ENCODE results near the gene GRIN2A. TPM values are rescaled to one million over a fixed set of nuclear protein-coding genes. Genes with fewer than 3 reads are reported as not detected.

GRIN2A gene
- total RNA-seq, 1 donor from 2014 or later: not detected

DNA sequence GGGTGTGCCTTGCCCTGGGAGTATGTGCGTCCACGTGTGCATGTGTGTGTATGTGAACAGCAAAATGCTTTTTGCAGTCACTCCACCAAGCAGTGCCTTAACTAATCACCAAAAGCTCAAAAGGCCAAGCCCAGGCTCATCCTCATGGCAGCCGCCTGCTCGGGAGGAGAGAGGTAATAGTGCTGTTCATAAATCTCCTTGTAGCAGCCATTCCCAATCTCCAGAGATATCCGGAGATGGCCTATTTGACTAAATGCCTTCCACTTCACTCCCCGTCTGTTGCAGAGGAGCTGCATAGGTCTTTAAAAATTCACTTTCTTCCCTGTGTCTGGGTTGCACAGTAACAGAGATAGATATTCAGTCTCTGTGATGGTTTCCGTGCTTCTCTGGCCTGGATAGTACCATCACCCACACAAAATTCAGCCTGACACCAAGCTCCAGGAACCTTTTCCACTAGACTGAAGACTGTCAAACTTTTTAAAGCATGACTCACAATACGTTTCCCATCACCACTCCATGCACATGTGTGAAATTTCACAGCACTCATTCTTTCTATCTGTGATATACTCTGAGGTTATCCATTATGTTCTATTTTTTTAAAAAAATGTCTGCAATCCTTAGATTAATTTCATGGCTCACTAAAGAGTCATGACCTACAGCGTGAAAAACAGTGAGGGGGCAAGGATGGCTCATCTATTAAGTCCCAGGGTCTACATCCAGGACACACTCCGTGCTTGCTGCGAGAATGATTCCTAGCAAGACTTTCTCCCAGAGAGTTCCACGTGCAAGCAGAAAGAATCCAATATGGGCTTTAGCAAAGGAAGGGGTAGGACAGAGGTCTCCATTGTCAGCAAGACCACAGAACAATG is 357.8 kb downstream of the GRIN2A start:
- intact Hi-C loops (cut with micrococcal nuclease): no loop called here

- intact Hi-C loops (cut with micrococcal nuclease): no loop called here
Observed at GRCh38 chr16:9823510-9823909, 358.7 kb downstream of the GRIN2A start.

DNA sequence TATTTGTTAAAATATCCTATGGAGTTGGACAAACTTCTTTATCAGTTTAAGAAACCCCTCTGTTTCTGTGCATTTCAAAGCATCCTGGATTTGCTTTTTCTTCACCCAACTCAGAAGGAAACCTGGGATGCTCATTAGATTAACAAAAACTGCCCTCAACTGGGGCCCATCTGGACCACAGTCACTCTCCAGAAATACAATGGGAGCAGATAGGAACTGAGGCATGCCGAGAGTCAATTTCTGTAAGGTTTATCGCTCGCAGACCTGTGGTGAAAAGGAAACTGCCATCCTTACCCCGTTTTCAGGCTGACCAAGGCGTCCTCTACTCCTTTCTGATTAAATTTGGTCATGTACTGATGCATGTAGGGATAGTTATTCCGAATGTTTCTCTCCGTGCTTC is 360.3 kb downstream of the GRIN2A start:
- intact Hi-C loops (cut with micrococcal nuclease): no loop called here

- intact Hi-C loops (cut with micrococcal nuclease): no loop called here
Observed at GRCh38 chr16:9821331-9821730, 360.9 kb downstream of the GRIN2A start.

- intact Hi-C loops (cut with micrococcal nuclease): no loop called here
Observed at GRCh38 chr16:9820476-9821246, 361.6 kb downstream of the GRIN2A start.

DNA sequence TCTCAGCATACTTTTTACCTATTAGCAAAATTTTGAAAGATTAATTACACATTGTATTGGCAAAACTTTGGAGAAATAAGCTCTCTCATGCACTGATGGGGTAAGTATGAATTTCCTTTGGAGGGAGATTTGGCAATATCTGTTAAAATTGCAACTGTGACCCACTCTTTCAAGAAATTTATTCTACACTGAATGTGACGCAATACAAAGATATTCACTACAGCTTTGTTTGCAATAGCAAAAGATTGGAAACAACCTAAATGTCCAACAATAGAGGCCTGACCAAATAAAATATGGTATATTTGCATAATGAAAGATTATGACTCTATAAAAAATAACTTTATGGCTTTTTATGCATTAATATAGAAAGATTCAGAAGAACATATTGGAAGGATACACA is 363.5 kb downstream of the GRIN2A start:
- intact Hi-C loops (cut with micrococcal nuclease): no loop called here

DNA sequence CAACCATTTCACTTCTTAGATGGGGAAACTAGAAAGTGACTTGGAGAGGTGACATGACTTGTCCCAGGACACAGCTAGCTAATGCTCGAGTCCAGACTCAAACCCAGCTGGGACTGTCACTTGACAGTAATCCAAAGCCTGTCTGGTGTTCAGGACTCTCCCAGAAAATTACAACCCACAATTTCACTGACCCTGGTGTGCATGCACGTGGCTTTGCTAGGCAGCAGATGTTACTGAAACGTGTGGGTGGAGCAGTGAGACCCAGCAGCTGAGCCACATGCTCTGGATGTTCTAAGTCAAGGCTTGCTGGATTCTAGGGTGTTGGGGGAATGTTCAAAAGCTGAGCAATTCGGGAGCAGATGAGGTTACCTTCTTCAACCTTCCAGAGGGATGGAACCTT is 364.6 kb downstream of the GRIN2A start:
- intact Hi-C loops (cut with micrococcal nuclease): no loop called here

DNA sequence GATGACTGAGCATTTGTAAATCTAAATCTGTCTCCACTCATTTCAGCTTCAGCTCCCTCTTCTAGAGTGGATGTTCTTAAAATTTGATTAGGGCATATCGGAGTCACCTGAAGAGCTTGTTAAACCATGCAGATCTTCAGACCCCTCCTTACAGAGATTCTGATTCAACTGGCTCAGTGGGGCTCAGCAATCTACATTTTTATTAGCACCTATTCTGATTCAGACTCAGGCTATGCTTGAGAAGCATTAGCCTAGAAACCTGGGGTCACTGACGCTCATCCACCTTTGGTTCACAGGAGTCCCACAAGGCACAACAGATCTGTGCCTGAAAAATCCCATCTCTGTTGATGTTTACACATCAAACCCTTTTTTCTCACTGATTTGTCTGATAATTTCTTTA is 365.6 kb downstream of the GRIN2A start:
- intact Hi-C loops (cut with micrococcal nuclease): no loop called here

- intact Hi-C loops (cut with micrococcal nuclease): no loop called here
Observed at GRCh38 chr16:9813665-9814064, 368.6 kb downstream of the GRIN2A start.

GRCh38 chr16:9808210-9808609 is 374.0 kb downstream of the GRIN2A start:
- intact Hi-C loops (cut with micrococcal nuclease): no loop called here

DNA sequence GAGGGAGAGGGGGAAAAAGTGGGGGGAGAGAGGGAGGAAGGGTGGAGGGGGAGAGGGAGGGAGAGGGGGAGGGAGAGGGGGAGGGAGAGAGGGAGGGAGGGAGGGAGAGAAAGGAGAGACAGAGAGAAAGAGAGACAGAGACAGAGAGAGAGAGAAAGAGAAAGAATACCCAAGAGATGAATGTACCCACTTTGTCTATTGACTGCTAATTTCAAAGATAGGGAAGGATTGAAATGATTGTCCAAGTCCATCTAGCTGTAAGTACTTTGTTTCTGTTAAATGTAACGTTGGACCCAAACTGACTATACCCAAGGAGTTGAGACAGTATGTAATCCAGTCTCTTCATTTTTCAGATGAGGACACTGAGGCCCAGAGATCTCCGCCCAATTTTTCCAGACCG is 374.9 kb downstream of the GRIN2A start:
- intact Hi-C loops (cut with micrococcal nuclease): no loop called here

DNA sequence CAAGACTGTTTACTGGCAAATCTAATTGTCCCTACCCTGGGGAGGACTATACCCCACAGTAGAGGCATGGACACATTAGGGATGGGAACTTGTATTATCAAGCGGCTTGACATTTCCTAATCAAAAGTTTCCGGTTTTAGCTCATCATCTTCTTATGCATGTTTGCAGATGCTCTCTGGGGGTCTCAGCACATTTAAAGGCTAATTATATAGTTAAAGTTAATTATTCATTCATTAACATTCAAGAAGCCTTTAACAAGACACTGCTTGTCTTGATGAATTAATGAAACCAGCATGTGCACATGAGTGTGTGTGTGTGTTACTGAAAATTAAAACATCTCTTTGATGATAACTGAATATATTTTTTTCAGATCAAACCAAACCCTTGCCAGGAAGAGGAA is 377.1 kb downstream of the GRIN2A start:
- intact Hi-C loops (cut with micrococcal nuclease): no loop called here

DNA sequence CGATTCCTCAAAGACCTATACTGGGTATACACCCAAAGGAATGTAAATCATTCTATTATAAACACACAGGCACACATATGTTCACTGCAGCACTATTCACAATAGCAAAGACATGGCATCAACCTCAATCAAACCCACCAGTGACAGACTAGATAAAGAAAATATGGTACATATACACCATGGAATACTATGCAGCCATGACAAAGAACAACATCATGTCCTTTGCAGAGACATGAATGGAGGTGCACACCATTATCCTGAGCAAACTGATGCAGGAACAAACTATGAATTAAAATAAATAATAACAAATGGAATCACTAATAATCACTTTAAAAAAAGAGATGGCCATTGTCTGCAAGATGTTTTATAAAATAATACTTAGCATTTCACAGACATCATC is 380.1 kb downstream of the GRIN2A start:
- intact Hi-C loops (cut with micrococcal nuclease): no loop called here

- intact Hi-C loops (cut with micrococcal nuclease): no loop called here
Observed at GRCh38 chr16:9801651-9802050, 380.6 kb downstream of the GRIN2A start.

- intact Hi-C loops (cut with micrococcal nuclease): no loop called here
Observed at GRCh38 chr16:9800186-9800738, 382.0 kb downstream of the GRIN2A start.

DNA sequence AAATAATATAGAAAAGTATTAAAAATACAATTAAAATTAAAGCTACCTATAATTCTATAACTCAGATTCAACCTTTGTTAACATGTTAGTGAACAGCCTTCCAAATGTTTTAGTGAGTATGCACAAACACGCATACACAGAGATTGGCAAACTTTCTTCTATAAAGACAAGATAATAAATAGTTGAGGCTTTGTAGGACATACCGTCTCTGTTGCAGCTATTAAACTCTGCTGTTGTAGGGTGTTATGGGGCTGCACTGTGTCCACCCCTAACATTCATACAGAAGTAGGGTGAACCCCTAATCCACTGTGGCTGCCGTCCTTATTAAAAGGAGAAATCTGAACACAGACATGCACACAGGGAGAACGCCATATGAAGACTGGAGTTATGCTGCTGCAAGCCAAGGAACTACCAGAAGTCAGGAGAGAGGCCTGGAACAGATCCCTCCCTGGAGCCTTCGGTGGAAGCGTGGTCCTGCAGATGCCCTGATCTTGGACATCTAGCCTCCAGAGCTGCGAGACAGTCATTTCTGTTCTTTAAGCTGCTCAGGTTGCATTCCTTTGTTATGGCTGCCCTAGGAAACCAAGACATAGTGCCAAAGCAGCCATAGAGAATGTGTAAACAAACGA is 383.2 kb downstream of the GRIN2A start:
- intact Hi-C loops (cut with micrococcal nuclease): no loop called here

DNA sequence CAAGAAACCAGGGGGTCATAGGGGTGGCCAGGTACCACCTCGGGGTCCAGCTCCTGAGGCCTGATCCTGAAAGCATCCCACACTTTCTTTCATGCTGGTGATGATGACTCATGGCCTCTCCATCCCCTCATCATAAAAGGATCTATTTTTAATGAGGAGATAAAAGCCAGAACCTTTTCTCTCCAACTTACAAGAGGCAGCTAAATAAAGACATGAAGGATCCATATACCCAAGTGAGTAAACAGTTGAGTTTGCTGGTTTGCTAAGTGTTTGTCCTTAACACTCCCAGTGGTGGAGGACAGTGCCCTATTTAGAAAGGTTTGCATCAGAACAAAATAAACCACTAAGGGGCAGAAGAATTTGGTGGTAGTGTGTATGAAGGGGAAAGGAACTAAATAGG is 383.8 kb downstream of the GRIN2A start:
- intact Hi-C loops (cut with micrococcal nuclease): no loop called here

GRCh38 chr16:9797306-9797705 is 384.9 kb downstream of the GRIN2A start:
- intact Hi-C loops (cut with micrococcal nuclease): no loop called here

DNA sequence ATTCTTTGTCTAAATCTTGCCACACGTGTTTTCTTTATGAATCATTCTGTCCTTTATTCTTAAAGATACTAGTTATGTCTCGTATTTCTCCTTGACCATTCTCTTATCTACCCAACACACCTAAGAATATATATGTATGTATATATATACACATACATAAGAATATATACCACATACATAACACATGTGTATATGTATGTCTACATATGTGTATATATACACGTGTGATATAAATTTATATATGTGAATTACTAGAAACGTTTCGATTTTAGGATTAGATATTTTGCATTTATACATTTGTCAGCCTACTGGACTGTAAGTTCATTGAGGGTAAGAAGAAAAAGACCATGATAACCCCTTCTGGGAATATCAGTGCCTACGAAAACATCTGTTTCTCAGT is 388.6 kb downstream of the GRIN2A start:
- intact Hi-C loops (cut with micrococcal nuclease): no loop called here

- intact Hi-C loops (cut with micrococcal nuclease): no loop called here
Observed at GRCh38 chr16:9791556-9791955, 390.7 kb downstream of the GRIN2A start.

GRCh38 chr16:9790199-9790598 is 392.0 kb downstream of the GRIN2A start:
- intact Hi-C loops (cut with micrococcal nuclease): no loop called here

- intact Hi-C loops (cut with micrococcal nuclease): no loop called here
Observed at GRCh38 chr16:9787717-9788116, 394.5 kb downstream of the GRIN2A start.
